WTC11 (cell line): ENCODE data around the gene LRTM2. TPM values are rescaled to one million over a fixed set of nuclear protein-coding genes. Genes with fewer than 3 reads are reported as not detected.

Source experiments
- ATAC-seq: fragments of 200-7000 bp; cut with Tn5 transposase; 2 replicates; pipeline ENCODE4 v1.10.0; 2021; ENCODE audit warnings: mild to moderate bottlenecking, moderate library complexity
- CTCF ChIA-PET: fragments of 300-600 bp; sonication (Branson Sonifier 250); formaldehyde crosslinking; loops from one replicate; lab custom pipeline; 2021; ENCODE audit warnings: antibody characterized with exemption; lab: Charles Lee
- POLR2A ChIA-PET: fragments of 350-600 bp; sonication (Branson Sonifier 250); formaldehyde crosslinking; loops from one replicate; lab custom pipeline; 2021; ENCODE audit warnings: antibody characterized with exemption; lab: Charles Lee
- DNase-seq: peaks from one replicate; pipeline ENCODE4 v3.0.0; 2021; ENCODE audit warnings: low spot score
- H3K27ac Mint-ChIP-seq: 2 replicates; pipeline ENCODE4 v1.8.0; 2021; ENCODE audit warnings: mixed read lengths
- H3K27me3 Mint-ChIP-seq: 2 replicates; pipeline ENCODE4 v1.8.0; 2021; ENCODE audit warnings: low read depth, mild to moderate bottlenecking, moderate library complexity, mixed read lengths
- H3K36me3 Mint-ChIP-seq: 2 replicates; pipeline ENCODE4 v1.8.0; 2021; ENCODE audit warnings: mixed read lengths
- H3K4me1 Mint-ChIP-seq: 2 replicates; pipeline ENCODE4 v1.8.0; 2022; ENCODE audit warnings: mixed read lengths
- H3K4me3 Mint-ChIP-seq: 2 replicates; pipeline ENCODE4 v1.8.0; 2021; ENCODE audit warnings: mild to moderate bottlenecking, moderate library complexity, mixed read lengths
- H3K9me3 Mint-ChIP-seq: 2 replicates; pipeline ENCODE4 v1.8.0; 2021; ENCODE audit warnings: mixed read lengths
- ESRRA ChIP-seq: sonication (generic); formaldehyde crosslinking; IDR thresholded peaks from 2 replicates; pipeline ENCODE4 v1.8.1; 2022; ENCODE audit warnings: mild to moderate bottlenecking, missing genetic modification reagents, borderline replicate concordance
- ETV6 ChIP-seq: sonication (generic); formaldehyde crosslinking; IDR thresholded peaks from 2 replicates; pipeline ENCODE4 v1.8.1; 2022; ENCODE audit warnings: mild to moderate bottlenecking, missing genetic modification reagents
- FOXJ3 ChIP-seq: sonication (generic); formaldehyde crosslinking; IDR thresholded peaks from 2 replicates; pipeline ENCODE4 v1.9.0; 2021; ENCODE audit warnings: missing genetic modification reagents, mild to moderate bottlenecking, borderline replicate concordance
- GRHL2 ChIP-seq: fragments of 250-450 bp; sonication (Bioruptor Pico); IDR thresholded peaks from 2 replicates; pipeline ENCODE4 v1.8.0; 2022; ENCODE audit warnings: mild to moderate bottlenecking, moderate library complexity; ENCODE audit not compliant: insufficient replicate concordance, severe bottlenecking
- MYBL2 ChIP-seq: sonication (generic); formaldehyde crosslinking; IDR thresholded peaks from 2 replicates; pipeline ENCODE4 v1.8.1; 2023; ENCODE audit warnings: mild to moderate bottlenecking, moderate library complexity, missing genetic modification reagents
- SOX15 ChIP-seq: fragments of 250-450 bp; sonication (Bioruptor Pico); IDR thresholded peaks from 2 replicates; pipeline ENCODE4 v1.9.0; 2021; ENCODE audit warnings: mild to moderate bottlenecking
- TEAD1 ChIP-seq: sonication (generic); formaldehyde crosslinking; IDR thresholded peaks from 2 replicates; pipeline ENCODE4 v1.8.0; 2022; ENCODE audit warnings: mild to moderate bottlenecking, missing genetic modification reagents
- ZNF219 ChIP-seq: sonication (generic); formaldehyde crosslinking; IDR thresholded peaks from 2 replicates; pipeline ENCODE4 v1.8.0; 2023; ENCODE audit warnings: missing genetic modification reagents, mild to moderate bottlenecking, borderline replicate concordance
- ZNF396 ChIP-seq: fragments of 250-450 bp; sonication (Bioruptor Pico); IDR thresholded peaks from 2 replicates; pipeline ENCODE4 v1.8.0; 2021; ENCODE audit warnings: mild to moderate bottlenecking, moderate library complexity, borderline replicate concordance
- ZNF423 ChIP-seq: fragments of 250-450 bp; sonication (Bioruptor Pico); IDR thresholded peaks from 2 replicates; pipeline ENCODE4 v2.1.2; 2022; ENCODE audit warnings: mild to moderate bottlenecking, moderate library complexity
- ZNF671 ChIP-seq: fragments of 250-450 bp; sonication (Bioruptor Pico); IDR thresholded peaks from 2 replicates; pipeline ENCODE4 v1.8.0; 2021; ENCODE audit warnings: mild to moderate bottlenecking
- total RNA-seq: library from RNA; stranded (reverse); gene quantifications from 3 replicates; pipeline ENCODE4 v1.2.3, GENCODE V29; 2021
- TF ChIP-seq, protein P1 (sequence below): sonication (generic); formaldehyde crosslinking; IDR thresholded peaks from 2 replicates; pipeline ENCODE4 v1.8.1; 2023; ENCODE audit warnings: mild to moderate bottlenecking, missing genetic modification reagents, moderate library complexity
- TF ChIP-seq, protein P2 (sequence below): sonication (generic); formaldehyde crosslinking; IDR thresholded peaks from 2 replicates; pipeline ENCODE4 v1.8.0; 2023; ENCODE audit warnings: mild to moderate bottlenecking, missing genetic modification reagents
- TF ChIP-seq, protein P3 (sequence below): sonication (generic); formaldehyde crosslinking; IDR thresholded peaks from 2 replicates; pipeline ENCODE4 v1.8.1; 2023; ENCODE audit warnings: mild to moderate bottlenecking, missing genetic modification reagents
- TF ChIP-seq, protein P4 (sequence below): fragments of 250-450 bp; sonication (Bioruptor Pico); IDR thresholded peaks from 2 replicates; pipeline ENCODE4 v1.9.0; 2021; ENCODE audit warnings: mild to moderate bottlenecking, borderline replicate concordance
- TF ChIP-seq, protein P5 (sequence below): sonication (generic); formaldehyde crosslinking; IDR thresholded peaks from 2 replicates; pipeline ENCODE4 v1.8.0; 2022; ENCODE audit warnings: mild to moderate bottlenecking, missing genetic modification reagents
- TF ChIP-seq, protein P6 (sequence below): sonication (generic); formaldehyde crosslinking; IDR thresholded peaks from 2 replicates; pipeline ENCODE4 v1.8.0; 2022; ENCODE audit warnings: mild to moderate bottlenecking, missing genetic modification reagents

The LRTM2 gene
- total RNA-seq, 1 experiment from 2014 or later = 0.66 TPM

DNA sequence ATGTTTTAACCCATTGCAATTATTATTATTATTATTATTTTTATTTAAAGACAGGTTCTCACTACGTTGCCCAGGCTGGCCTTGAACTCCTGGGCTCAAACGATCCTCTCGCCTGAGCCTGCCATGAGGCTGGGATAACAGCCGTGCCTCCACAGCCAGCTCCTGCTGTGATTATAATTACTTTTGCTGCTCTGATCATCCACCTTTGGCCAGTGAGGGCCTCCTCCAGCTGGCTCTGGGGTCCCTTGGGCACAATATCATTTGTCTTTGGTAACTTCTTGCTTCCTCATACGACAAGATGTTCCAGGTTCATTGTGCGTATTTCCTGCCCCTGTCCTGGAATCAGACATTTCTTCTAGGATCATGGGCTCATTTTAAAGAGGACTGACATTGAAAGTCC is 28.4 kb downstream of the LRTM2 start:
- CTCF ChIA-PET = no interaction called here
- POLR2A ChIA-PET = no interaction called here
- ATAC-seq (peak; percentile 30; the same call in 1 of the 2 replicates), DNase-seq (no peak)
- Mint-ChIP-seq H3K4me3 (no peak overlapping the region), H3K27ac (no peak overlapping the region), H3K9me3 (peaks cover 3% of the 10 kb centered on the region; the same call in 1 of the 2 replicates), H3K27me3 (no peaks in the 10 kb centered on the region), H3K4me1 (peaks cover 22% of the 10 kb centered on the region), H3K36me3 (no peaks in the 10 kb centered on the region)
- TF ChIP-seq ZNF396 (CRISPR knock-in tag) (no peak), ETV6 (CRISPR knock-in tag) (no peak), MYBL2 (CRISPR knock-in tag) (no peak), ZNF219 (CRISPR knock-in tag) (no peak), GRHL2 (CRISPR knock-in tag) (no peak), SOX15 (CRISPR knock-in tag) (no peak), ZNF423 (CRISPR knock-in tag) (no peak), FOXJ3 (CRISPR knock-in tag) (no peak), ESRRA (CRISPR knock-in tag) (no peak), TEAD1 (CRISPR knock-in tag) (no peak), ZNF671 (CRISPR knock-in tag) (no peak)
- TF ChIP-seq, protein P1, sequence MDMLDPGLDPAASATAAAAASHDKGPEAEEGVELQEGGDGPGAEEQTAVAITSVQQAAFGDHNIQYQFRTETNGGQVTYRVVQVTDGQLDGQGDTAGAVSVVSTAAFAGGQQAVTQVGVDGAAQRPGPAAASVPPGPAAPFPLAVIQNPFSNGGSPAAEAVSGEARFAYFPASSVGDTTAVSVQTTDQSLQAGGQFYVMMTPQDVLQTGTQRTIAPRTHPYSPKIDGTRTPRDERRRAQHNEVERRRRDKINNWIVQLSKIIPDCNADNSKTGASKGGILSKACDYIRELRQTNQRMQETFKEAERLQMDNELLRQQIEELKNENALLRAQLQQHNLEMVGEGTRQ (CRISPR knock-in tag) = no peak
- TF ChIP-seq, protein P2, sequence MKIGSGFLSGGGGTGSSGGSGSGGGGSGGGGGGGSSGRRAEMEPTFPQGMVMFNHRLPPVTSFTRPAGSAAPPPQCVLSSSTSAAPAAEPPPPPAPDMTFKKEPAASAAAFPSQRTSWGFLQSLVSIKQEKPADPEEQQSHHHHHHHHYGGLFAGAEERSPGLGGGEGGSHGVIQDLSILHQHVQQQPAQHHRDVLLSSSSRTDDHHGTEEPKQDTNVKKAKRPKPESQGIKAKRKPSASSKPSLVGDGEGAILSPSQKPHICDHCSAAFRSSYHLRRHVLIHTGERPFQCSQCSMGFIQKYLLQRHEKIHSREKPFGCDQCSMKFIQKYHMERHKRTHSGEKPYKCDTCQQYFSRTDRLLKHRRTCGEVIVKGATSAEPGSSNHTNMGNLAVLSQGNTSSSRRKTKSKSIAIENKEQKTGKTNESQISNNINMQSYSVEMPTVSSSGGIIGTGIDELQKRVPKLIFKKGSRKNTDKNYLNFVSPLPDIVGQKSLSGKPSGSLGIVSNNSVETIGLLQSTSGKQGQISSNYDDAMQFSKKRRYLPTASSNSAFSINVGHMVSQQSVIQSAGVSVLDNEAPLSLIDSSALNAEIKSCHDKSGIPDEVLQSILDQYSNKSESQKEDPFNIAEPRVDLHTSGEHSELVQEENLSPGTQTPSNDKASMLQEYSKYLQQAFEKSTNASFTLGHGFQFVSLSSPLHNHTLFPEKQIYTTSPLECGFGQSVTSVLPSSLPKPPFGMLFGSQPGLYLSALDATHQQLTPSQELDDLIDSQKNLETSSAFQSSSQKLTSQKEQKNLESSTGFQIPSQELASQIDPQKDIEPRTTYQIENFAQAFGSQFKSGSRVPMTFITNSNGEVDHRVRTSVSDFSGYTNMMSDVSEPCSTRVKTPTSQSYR (CRISPR knock-in tag) = no peak
- TF ChIP-seq, protein P3, sequence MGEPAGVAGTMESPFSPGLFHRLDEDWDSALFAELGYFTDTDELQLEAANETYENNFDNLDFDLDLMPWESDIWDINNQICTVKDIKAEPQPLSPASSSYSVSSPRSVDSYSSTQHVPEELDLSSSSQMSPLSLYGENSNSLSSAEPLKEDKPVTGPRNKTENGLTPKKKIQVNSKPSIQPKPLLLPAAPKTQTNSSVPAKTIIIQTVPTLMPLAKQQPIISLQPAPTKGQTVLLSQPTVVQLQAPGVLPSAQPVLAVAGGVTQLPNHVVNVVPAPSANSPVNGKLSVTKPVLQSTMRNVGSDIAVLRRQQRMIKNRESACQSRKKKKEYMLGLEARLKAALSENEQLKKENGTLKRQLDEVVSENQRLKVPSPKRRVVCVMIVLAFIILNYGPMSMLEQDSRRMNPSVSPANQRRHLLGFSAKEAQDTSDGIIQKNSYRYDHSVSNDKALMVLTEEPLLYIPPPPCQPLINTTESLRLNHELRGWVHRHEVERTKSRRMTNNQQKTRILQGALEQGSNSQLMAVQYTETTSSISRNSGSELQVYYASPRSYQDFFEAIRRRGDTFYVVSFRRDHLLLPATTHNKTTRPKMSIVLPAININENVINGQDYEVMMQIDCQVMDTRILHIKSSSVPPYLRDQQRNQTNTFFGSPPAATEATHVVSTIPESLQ (CRISPR knock-in tag) = no peak
- TF ChIP-seq, protein P4, sequence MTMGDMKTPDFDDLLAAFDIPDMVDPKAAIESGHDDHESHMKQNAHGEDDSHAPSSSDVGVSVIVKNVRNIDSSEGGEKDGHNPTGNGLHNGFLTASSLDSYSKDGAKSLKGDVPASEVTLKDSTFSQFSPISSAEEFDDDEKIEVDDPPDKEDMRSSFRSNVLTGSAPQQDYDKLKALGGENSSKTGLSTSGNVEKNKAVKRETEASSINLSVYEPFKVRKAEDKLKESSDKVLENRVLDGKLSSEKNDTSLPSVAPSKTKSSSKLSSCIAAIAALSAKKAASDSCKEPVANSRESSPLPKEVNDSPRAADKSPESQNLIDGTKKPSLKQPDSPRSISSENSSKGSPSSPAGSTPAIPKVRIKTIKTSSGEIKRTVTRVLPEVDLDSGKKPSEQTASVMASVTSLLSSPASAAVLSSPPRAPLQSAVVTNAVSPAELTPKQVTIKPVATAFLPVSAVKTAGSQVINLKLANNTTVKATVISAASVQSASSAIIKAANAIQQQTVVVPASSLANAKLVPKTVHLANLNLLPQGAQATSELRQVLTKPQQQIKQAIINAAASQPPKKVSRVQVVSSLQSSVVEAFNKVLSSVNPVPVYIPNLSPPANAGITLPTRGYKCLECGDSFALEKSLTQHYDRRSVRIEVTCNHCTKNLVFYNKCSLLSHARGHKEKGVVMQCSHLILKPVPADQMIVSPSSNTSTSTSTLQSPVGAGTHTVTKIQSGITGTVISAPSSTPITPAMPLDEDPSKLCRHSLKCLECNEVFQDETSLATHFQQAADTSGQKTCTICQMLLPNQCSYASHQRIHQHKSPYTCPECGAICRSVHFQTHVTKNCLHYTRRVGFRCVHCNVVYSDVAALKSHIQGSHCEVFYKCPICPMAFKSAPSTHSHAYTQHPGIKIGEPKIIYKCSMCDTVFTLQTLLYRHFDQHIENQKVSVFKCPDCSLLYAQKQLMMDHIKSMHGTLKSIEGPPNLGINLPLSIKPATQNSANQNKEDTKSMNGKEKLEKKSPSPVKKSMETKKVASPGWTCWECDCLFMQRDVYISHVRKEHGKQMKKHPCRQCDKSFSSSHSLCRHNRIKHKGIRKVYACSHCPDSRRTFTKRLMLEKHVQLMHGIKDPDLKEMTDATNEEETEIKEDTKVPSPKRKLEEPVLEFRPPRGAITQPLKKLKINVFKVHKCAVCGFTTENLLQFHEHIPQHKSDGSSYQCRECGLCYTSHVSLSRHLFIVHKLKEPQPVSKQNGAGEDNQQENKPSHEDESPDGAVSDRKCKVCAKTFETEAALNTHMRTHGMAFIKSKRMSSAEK = no peak
- TF ChIP-seq, protein P5, sequence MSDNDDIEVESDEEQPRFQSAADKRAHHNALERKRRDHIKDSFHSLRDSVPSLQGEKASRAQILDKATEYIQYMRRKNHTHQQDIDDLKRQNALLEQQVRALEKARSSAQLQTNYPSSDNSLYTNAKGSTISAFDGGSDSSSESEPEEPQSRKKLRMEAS (CRISPR knock-in tag) = no peak
- TF ChIP-seq, protein P6, sequence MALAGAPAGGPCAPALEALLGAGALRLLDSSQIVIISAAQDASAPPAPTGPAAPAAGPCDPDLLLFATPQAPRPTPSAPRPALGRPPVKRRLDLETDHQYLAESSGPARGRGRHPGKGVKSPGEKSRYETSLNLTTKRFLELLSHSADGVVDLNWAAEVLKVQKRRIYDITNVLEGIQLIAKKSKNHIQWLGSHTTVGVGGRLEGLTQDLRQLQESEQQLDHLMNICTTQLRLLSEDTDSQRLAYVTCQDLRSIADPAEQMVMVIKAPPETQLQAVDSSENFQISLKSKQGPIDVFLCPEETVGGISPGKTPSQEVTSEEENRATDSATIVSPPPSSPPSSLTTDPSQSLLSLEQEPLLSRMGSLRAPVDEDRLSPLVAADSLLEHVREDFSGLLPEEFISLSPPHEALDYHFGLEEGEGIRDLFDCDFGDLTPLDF (CRISPR knock-in tag) = no peak
